Measurements from ENCODE around the gene CBFA2T3.
"Not testable (repeated sequence)": the region's sequence is repeated elsewhere in the genome, so short reads cannot be mapped to it uniquely, and the experiment has no call there.

Gene CBFA2T3

GRCh38 chr16:89014403-89015230, 37.6 kb upstream of the CBFA2T3 start:
- TF ChIP-seq Cebpa-rat (IDR thresholded peaks at IDR 0.05): no peak
- H3K4me1 ChIP-seq: no peaks in the 10 kb centered on the region
- H3K27me3 ChIP-seq: peaks cover 0 to 18% (median 6%) of the 10 kb centered on the region in 11 experiments; a peak in 6 of 22 replicates

GRCh38 chr16:89013692-89014402, 36.8 kb upstream of the CBFA2T3 start:
- no peak overlapping the region for H3K9ac ChIP-seq
- H3K4me2 ChIP-seq: no peak overlapping the region
- H3K27ac ChIP-seq: no peak overlapping the region
- no peak for TF ChIP-seq Cebpa-rat (IDR thresholded peaks at IDR 0.05)
- H3K4me1 ChIP-seq: no peaks in the 10 kb centered on the region
- H3K4me3 ChIP-seq: no peak overlapping the region
- no peaks in the 10 kb centered on the region for H3K36me3 ChIP-seq
- H3K27me3 ChIP-seq: peaks cover 0 to 18% (median 6%) of the 10 kb centered on the region in 11 experiments; a peak in 6 of 22 replicates
- H4K20me1 ChIP-seq: peaks cover 0 to 4% (median 0%) of the 10 kb centered on the region in 11 experiments; a peak in 1 of 22 replicates
- peaks cover 9 to 22% (median 16%) of the 10 kb centered on the region in 11 experiments for H3K9me3 ChIP-seq (replicated peaks in 1 of 11)

More at GRCh38 chr16:89014403-89015230, 37.6 kb upstream of the CBFA2T3 start:
- Histone ChIP-seq H3K36me3 (no peaks in the 10 kb centered on the region), H3K9ac (no peak overlapping the region), H3K4me2 (no peak overlapping the region), H3K9me3 (replicated peaks in 1 of 11) (peaks cover 9 to 22% (median 16%) of the 10 kb centered on the region in 11 experiments), H3K27ac (no peak overlapping the region), H4K20me1 (peaks cover 0 to 4% (median 0%) of the 10 kb centered on the region in 11 experiments; a peak in 2 of 22 replicates), H3K4me3 (no peak overlapping the region)

DNA sequence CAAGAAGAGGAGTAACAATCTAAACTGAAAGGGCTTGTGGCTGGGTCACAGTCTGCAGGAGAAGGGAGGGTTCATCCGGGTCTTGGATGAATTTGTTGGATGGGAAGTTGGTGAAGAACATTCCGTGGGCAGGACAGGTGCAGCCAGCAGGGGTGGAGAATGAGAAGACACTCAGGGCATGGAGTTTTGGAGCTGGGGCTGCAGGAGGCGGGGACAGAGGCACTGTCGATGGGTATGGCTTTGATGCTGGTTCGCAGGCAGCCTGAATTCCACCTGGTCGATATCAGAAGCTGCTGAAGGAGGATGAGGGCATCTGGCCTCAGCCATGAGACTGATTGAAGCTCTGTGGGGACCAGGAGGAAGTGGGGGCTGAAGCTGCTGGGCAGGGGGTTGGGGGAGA, 36.1 kb upstream of the CBFA2T3 start:
- Histone ChIP-seq H3K27me3 (peaks cover 0 to 21% (median 7%) of the 10 kb centered on the region in 11 experiments; a peak in 6 of 22 replicates), H3K9me3 (replicated peaks in 1 of 11) (peaks cover 9 to 22% (median 16%) of the 10 kb centered on the region in 11 experiments), H3K4me1 (no peaks in the 10 kb centered on the region), H3K4me2 (no peak overlapping the region), H3K9ac (no peak overlapping the region), H3K4me3 (no peak overlapping the region), H3K36me3 (no peaks in the 10 kb centered on the region), H3K27ac (no peak overlapping the region), H4K20me1 (peaks cover 0 to 4% (median 0%) of the 10 kb centered on the region in 11 experiments; a peak in 1 of 22 replicates)
- no peak for TF ChIP-seq Cebpa-rat (IDR thresholded peaks at IDR 0.05)

DNA sequence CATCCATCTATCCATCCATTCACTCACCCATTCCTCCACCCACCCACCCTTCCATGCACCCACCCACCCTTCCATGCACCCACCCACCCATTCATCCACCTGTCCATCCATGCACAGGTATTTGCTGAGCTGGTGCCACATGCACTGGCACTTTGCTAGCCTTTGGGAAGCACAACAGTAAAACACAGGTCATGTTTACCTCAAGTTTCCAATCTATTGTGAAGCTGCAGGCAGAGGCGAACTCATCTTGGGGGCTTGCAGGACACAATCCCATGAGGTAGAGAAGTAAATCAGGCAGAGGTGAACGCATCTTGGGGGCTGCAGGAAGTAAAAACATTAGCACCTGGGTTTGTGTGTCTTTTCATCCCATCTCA, 35.6 kb upstream of the CBFA2T3 start:
- Histone ChIP-seq H3K27ac (no peak overlapping the region), H3K9ac (no peak overlapping the region), H3K4me1 (peaks cover 0 to under 1% (median 0%) of the 10 kb centered on the region in 10 experiments; a peak in 1 of 20 replicates), H3K27me3 (peaks cover 2 to 24% (median 10%) of the 10 kb centered on the region in 11 experiments; a peak in 19 of 22 replicates), H4K20me1 (peaks cover 0 to 4% (median 0%) of the 10 kb centered on the region in 11 experiments; a peak in 1 of 22 replicates), H3K4me3 (no peak overlapping the region), H3K36me3 (no peaks in the 10 kb centered on the region), H3K9me3 (replicated peaks in 1 of 11) (peaks cover 9 to 22% (median 16%) of the 10 kb centered on the region in 11 experiments), H3K4me2 (no peak overlapping the region)
- no peak for TF ChIP-seq Cebpa-rat (IDR thresholded peaks at IDR 0.05)

GRCh38 chr16:89011909-89012621, 35.1 kb upstream of the CBFA2T3 start:
- peaks cover 0 to 4% (median 0%) of the 10 kb centered on the region in 10 experiments; a peak in 1 of 20 replicates for H3K4me1 ChIP-seq
- H3K27ac ChIP-seq: no peak overlapping the region
- peaks cover 6 to 29% (median 15%) of the 10 kb centered on the region in 11 experiments; a peak in 19 of 22 replicates for H3K27me3 ChIP-seq
- H4K20me1 ChIP-seq: peaks cover 0 to 4% (median 0%) of the 10 kb centered on the region in 11 experiments; a peak in 1 of 22 replicates
- no peak overlapping the region for H3K4me3 ChIP-seq
- TF ChIP-seq Cebpa-rat (IDR thresholded peaks at IDR 0.05): no peak
- H3K36me3 ChIP-seq: no peaks in the 10 kb centered on the region
- H3K4me2 ChIP-seq: no peak overlapping the region
- H3K9me3 ChIP-seq (replicated peaks in 1 of 11): peaks cover 9 to 22% (median 16%) of the 10 kb centered on the region in 11 experiments
- no peak overlapping the region for H3K9ac ChIP-seq

DNA sequence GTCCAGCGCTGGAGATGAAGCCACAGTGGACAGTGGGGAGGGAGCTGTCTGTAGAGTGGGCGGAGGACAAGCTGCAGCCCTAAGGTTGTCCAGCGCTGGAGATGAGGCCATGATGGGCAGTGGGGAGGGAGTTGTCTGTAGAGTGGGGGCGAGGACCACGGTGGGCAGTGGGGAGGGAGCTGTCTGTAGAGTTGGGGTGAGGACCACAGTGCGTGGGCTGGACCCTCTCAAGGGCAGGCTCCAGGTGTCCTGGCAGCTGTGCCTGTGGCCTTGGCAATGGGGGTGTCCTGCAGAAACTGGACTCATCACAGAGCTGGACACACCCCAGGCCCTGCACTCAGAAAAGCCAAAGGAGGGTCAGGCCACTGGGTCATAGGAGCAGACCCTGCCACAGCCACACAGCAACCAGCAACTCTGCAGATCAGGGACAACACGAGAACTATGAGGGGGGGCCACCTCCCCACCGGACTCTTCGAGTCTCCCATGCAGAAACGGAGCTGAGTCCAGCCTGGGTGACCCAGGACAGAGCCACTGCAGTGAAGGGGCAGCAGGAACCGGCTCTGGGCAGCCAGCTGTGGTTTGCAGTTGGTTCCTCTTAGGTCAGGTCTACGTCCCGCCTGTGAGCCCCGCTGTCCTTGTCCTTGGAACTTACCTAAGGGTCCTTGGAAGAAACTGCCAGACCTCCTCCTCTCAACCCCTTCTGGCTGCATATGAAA, 33.4 kb upstream of the CBFA2T3 start:
- TF ChIP-seq Cebpa-rat (IDR thresholded peaks at IDR 0.05): no peak
- Histone ChIP-seq H3K9me3 (replicated peaks in 1 of 11) (peaks cover 0 to 6% (median 0%) of the 10 kb centered on the region in 11 experiments; a peak in 6 of 22 replicates), H4K20me1 (peaks cover 0 to 8% (median 0%) of the 10 kb centered on the region in 11 experiments; a peak in 2 of 22 replicates), H3K27ac (no peak overlapping the region), H3K36me3 (no peaks in the 10 kb centered on the region), H3K9ac (no peak overlapping the region), H3K4me2 (no peak overlapping the region), H3K4me3 (no peak overlapping the region), H3K27me3 (peaks cover 6 to 31% (median 20%) of the 10 kb centered on the region in 11 experiments; a peak in 19 of 22 replicates), H3K4me1 (peaks cover 0 to 10% (median 5%) of the 10 kb centered on the region in 10 experiments; a peak in 12 of 20 replicates)

- H3K9ac ChIP-seq: no peak overlapping the region
- H3K4me2 ChIP-seq: no peak overlapping the region
- no peak overlapping the region for H3K27ac ChIP-seq
- 0 out of 22 replicates have a peak, but pooled peaks cover 0 to 6% (median 0%) of the 10 kb centered on the region in 11 experiments for H3K9me3 ChIP-seq (replicated peaks in 1 of 11)
- peaks cover 0 to 18% (median 12%) of the 10 kb centered on the region in 10 experiments; a peak in 16 of 20 replicates for H3K4me1 ChIP-seq
- H3K4me3 ChIP-seq: no peak overlapping the region
- no peak for TF ChIP-seq Cebpa-rat (IDR thresholded peaks at IDR 0.05)
- peaks cover 8 to 38% (median 28%) of the 10 kb centered on the region in 11 experiments; a peak in 20 of 22 replicates for H3K27me3 ChIP-seq
- peaks cover 0 to 13% (median 0%) of the 10 kb centered on the region in 11 experiments; a peak in 3 of 22 replicates for H4K20me1 ChIP-seq
- no peaks in the 10 kb centered on the region for H3K36me3 ChIP-seq
Observed at GRCh38 chr16:89009343-89010209, 32.6 kb upstream of the CBFA2T3 start.

- not testable (repeated sequence) for H3K36me3 ChIP-seq; H3K4me2 ChIP-seq; H3K27ac ChIP-seq; H3K9ac ChIP-seq; H3K4me3 ChIP-seq; H3K9me3 ChIP-seq (replicated peaks in 1 of 11)
- peaks cover 0 to 20% (median 0%) of the 10 kb centered on the region in 11 experiments; a peak in 4 of 22 replicates for H4K20me1 ChIP-seq
- peaks cover 11 to 45% (median 31%) of the 10 kb centered on the region in 11 experiments; a peak in 20 of 22 replicates for H3K27me3 ChIP-seq
- peaks cover 8 to 25% (median 20%) of the 10 kb centered on the region in 10 experiments; a peak in 19 of 20 replicates for H3K4me1 ChIP-seq
Observed at GRCh38 chr16:89008796-89009195, 31.8 kb upstream of the CBFA2T3 start.

Measured in BLaER1 treated with 17β-estradiol and CSF1 and Interleukin-3, amounts not matched to agents 10 nM and 100 nM (cell line).